GM11168 (cell line): ENCODE measurements around the gene ELP1.
"Not testable (repeated sequence)": the region's sequence is repeated elsewhere in the genome, so short reads cannot be mapped to it uniquely, and the experiment has no call there.

Source experiments
- in situ Hi-C: fragments of 300-500 bp; cut with MboI; formaldehyde crosslinking; loops from one replicate; pipeline ENCODE4 v1.12.0; 2022; ENCODE audit warnings: low sequenced_read_pairs; ENCODE audit not compliant: unreplicated experiment

Gene ELP1

DNA sequence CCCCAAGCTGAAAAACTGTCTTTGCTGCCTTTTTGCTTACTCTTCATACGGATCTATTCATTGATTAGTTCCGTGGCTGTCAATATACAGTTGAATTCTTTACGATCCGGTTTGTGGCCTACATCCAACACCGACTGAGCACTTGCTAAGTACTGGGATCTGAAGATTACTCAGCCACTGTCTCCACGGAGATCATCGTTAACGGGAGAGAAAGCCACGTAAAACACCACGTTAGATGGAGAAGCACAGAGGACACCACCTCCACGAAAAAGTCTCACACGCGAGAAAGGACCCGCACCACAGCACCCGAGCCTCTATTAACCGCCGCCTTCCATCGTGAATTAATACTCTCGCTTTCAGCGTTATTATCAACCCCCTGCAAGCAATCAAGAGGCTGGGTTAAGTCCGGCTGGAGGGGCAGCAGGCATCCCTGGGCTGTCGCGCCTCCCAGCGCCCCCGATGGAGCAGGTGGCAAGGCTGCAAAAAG is 650 bp downstream of the ELP1 start:
- in situ Hi-C loops = no loop called here

DNA sequence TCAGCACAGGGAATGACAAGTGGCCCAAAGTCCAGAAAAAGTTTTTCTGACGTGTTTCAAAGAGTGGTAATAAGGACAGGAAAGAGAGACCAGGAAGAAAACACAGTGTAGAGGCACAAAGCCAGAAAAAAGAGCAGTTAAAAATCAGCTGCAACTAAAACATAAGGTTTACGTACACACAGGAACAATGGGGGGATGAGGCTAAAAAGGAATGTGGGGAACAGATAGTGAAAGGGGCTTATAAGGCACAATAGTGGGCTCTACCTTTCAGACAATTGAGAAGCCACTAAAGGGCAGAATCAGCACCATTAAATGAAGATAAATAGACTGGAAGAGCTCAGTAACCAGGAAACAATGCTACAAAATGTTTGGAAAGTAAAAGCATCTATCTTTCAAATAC is 5.5 kb downstream of the ELP1 start:
- in situ Hi-C loops = no loop called here

GRCh38 chr9:108924466-108924865 is 9.5 kb downstream of the ELP1 start:
- in situ Hi-C loops = no loop called here

DNA sequence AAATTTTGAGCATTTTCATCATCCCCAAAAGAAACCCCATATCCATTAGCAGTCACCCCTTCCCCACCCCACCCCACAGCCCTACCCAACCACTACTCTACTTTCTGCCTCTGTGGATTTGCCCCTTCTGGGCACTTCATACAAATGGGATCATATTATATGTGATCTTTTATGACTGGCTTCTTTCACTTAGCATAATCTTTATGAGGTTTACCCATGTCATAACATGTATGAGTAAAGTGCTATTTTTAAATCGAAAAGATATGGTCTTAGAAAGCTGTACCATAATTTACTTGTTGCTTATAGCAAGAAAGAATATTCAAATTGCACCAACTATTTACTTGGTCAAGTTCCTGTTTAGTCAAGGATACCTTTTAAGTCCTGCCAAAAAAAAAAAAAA is 12.7 kb downstream of the ELP1 start:
- in situ Hi-C loops = no loop called here

DNA sequence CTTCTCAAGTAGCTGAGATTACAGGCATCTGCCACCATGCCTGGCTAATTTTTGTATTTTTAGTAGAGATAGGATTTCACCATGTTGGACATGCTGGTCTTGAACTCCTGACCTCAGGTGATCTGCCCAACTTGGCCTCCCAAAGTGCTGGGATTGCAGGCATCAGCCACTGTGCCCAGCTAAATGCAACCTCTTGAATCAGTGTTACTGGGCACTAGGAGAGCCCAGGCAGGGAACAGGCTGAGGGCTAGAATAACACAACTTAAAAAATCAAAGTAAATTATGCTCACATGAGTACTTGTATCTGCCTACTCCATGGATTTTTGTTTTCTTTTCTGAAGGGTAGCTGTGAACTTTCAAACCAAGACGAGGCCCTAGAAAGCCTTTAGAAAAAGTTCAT is 13.5 kb downstream of the ELP1 start:
- in situ Hi-C loops = not testable (repeated sequence)

GRCh38 chr9:108919517-108919916 is 14.4 kb downstream of the ELP1 start:
- in situ Hi-C loops = no loop called here

DNA sequence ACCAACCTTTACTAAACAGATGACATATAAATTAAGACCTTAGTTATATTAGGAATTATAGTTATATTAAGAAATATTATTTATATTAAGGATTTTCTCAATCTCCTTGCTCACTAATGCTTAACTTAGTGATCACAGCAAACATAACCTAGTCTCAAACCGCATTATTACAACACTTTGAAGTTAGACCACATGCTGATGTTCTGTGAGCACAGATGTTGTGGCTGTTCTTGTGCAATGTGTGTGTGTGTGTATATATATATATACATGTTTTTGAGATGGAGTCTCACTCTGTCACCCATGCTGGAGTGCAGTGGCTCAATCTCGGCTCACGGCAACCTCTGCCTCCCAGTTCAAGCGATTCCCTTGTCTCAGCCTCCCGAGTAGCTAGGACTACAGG is 20.5 kb downstream of the ELP1 start:
- in situ Hi-C loops = no loop called here

- in situ Hi-C loops = no loop called here
Observed at GRCh38 chr9:108911820-108912219, 22.1 kb downstream of the ELP1 start.

GRCh38 chr9:108910914-108911313 is 23.0 kb downstream of the ELP1 start:
- in situ Hi-C loops = no loop called here

- in situ Hi-C loops = no loop called here
Observed at GRCh38 chr9:108910402-108910801, 23.5 kb downstream of the ELP1 start.

GRCh38 chr9:108905494-108905893 is 28.4 kb downstream of the ELP1 start:
- in situ Hi-C loops = no loop called here

DNA sequence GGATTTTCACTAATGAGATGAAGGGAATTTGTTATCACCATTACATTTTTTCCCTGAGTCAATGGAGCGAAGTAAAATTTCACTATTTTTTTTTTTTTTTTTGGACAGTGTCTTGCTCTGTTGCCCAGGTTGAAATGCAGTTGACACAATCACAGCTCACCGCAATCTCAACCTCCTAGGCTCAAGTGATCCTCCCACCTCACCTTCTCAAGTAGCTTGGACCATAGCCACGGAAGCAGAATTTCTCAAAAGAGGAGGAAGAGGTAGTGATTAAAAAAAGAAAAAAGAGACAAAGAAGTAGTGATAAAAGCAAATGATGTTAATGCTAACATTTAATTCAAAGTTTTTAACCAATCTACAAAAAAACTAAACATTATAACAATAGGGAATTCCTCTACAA is 29.8 kb downstream of the ELP1 start:
- in situ Hi-C loops = no loop called here

GRCh38 chr9:108903420-108904103 is 30.4 kb downstream of the ELP1 start:
- in situ Hi-C loops = no loop called here

DNA sequence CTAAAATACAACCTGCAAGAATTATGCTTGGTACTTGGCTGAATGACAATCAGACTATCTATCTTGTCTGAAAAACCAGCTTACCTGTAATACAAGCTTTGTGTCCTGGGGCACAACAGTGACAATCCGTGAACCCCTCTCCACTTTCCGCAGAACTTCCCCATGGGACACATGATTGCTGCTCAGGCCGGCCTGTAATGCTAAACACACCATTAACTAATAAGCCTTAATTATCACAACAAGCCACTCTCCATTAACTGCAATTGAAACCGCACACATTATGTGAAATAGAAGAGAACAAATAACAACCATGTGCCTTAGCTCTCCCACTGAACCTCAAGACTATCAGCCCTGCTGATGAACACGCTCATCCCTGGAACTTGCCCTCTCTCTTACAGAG is 33.7 kb downstream of the ELP1 start:
- in situ Hi-C loops = no loop called here

DNA sequence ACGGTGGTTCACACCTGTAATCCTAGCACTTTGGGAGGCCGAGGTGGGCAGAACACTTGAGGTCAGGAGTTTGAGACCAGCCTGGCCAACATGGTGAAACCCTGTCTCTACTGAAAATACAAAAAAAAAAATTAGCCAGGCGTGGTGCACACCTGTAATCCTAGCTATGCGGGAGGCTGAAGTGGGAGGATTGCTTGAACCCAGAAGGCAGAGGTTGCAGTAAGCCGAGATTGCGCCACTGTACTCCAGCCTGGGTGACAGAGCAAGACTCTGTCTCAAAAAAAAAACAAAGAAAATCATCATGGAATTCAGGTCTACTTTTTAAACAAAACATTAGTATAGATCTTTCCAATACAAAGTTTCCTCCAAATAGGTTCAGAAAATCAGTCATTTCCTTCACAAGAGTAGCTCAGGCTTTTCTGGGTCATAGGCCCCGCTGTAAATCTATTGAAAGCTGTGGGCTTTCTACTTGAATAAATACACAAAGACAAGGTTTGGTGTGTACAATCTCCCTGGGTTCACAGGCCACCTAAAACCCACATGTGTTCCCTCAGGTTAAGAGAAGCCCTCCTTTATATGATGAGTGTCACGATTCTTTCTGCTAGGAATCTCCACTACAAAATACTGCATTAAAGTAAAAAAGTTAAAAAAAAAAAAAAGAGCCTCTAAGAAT is 34.8 kb downstream of the ELP1 start:
- in situ Hi-C loops = not testable (repeated sequence)

GRCh38 chr9:108897324-108898096 is 36.4 kb downstream of the ELP1 start:
- in situ Hi-C loops = no loop called here

DNA sequence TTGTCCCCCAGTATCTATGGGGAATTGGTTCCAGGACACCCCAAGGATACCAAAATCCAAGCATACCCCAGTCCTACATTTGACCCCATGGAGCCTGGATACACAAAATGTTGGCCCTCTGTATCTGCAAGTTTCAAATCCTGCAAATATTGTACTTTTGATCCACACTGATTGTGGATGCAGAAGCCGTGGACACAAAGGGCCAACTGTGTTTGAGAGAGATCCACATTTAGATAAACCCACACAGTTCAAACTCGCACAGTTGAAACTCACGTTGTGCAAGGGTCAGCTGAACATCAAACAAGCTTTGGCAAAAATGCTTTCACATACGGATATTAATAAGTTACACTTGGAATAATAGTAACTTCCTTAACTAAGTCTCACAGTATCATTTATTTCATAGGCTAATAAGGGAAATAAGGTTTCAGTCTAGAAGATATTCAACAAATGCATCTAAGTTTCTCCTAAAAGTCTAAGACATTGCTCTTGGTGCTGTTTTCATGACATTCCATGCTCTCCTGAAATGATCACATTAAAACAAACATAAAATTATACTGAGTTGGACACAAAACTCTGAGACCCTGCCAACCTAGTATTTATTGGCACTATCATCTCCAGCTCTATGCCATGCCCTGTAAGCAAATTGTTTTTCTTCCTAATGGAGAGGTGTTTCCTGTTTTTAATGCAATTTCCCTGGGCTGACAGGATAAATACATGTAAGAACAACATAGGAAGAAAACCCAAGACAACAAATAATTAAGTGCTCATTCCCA is 39.5 kb downstream of the ELP1 start:
- in situ Hi-C loops = no loop called here

DNA sequence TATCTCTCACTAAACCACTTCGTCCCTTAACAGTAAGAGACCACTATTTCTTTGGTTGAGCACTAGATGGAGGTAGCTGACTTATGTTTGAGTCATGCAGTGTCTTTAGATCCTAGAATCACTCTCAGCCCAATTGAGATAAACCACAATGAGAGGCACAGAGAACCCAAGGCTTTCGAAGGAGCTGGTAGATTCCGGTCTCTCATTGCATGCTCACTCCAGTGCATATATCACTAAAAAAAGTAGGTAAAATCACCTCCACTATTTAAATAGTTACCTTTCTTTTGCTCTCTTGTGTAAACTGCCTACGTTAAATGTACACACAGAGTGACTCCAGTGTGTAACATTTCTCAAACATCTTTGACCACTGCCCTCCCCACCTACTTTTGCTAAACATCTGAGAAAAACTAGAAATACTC is 44.3 kb downstream of the ELP1 start:
- in situ Hi-C loops = no loop called here

DNA sequence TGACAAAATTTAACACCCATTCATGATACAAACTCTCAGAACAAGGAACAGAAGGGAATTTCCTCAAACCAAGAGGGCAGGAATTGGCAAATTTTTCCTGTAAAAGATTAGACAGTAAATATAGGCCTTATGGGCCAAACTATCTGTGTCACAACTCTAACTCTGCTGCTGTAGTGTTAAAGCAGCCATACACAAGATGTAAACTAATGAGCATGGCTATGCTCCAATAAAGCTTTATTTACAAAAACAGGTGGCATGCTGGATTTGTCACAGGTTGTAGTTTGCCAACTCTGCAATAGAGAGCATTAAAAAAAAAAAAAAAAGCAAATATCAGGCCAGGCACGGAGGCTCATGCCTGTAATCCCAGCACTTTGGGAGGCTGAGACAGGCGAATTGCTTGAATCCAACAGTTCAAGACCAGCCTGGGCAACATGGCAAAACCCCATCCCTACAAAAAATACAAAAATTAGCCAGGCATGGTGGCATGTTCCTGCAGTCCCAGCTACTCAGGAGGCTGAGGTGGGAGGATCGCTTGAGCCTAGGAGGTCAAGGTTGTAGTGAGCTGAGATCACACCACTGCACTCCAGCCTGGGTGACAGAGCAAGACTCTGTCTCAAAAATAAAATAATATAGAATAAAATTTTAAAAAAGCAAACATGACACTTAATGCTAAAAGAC is 47.2 kb downstream of the ELP1 start:
- in situ Hi-C loops = not testable (repeated sequence)
